Neuronal stem cell (in vitro differentiated cells): ENCODE data around the gene SLAIN2.

ENCODE experiments used
- DNase-seq: peaks from one replicate; pipeline ENCODE4 v3.0.0-alpha.2; 2013; ENCODE audit warnings: low spot score
- H2AFZ ChIP-seq: one replicate; pipeline ENCODE4 v1.6.1; 2013; ENCODE audit warnings: mild to moderate bottlenecking, low read length, inconsistent platforms
- H2AK5ac ChIP-seq: 2 replicates; pipeline ENCODE4 v1.6.1; 2013; ENCODE audit warnings: low read depth, mild to moderate bottlenecking, inconsistent platforms, low read length, moderate library complexity, mixed read lengths
- H2BK120ac ChIP-seq: 2 replicates; pipeline ENCODE4 v1.6.1; 2013; ENCODE audit warnings: low read depth, mild to moderate bottlenecking, inconsistent platforms, low read length, moderate library complexity, mixed read lengths
- H2BK12ac ChIP-seq: one replicate; pipeline ENCODE4 v1.6.1; 2013; ENCODE audit warnings: low read length, inconsistent platforms
- H2BK15ac ChIP-seq: 2 replicates; pipeline ENCODE4 v1.6.1; 2013; ENCODE audit warnings: mild to moderate bottlenecking, low read length, inconsistent platforms, mixed read lengths
- H2BK5ac ChIP-seq: one replicate; pipeline ENCODE4 v1.6.1; 2013; ENCODE audit warnings: inconsistent platforms, mild to moderate bottlenecking, low read length, moderate library complexity
- H3K14ac ChIP-seq: one replicate; pipeline ENCODE4 v1.6.1; 2013; ENCODE audit warnings: low read length, inconsistent platforms
- H3K18ac ChIP-seq: 2 replicates; pipeline ENCODE4 v1.6.1; 2013; ENCODE audit warnings: low read length, inconsistent platforms
- H3K23ac ChIP-seq: 2 replicates; pipeline ENCODE4 v1.6.1; 2013; ENCODE audit warnings: low read depth, mild to moderate bottlenecking, mixed read lengths, low read length, inconsistent platforms; ENCODE audit not compliant: poor library complexity
- H3K27ac ChIP-seq: replicated peaks from 3 replicates; pipeline ENCODE4 v1.5.1; 2013; ENCODE audit warnings: low read length, inconsistent platforms
- H3K27me3 ChIP-seq, 3 experiments: 2 replicates each; pipeline ENCODE4 v1.6.1; 2013; ENCODE audit warnings: low read length in 3 of 3, mild to moderate bottlenecking in 2 of 3, inconsistent platforms in 1 of 3, low read depth in 1 of 3, mixed read lengths in 1 of 3, moderate library complexity in 1 of 3; ENCODE audit not compliant: control insufficient read depth in 3 of 3, insufficient read depth in 3 of 3
- H3K36me3 ChIP-seq, 2 donors: replicated peaks in 1 of 2; 2 replicates each; pipeline ENCODE4 v1.6.1; 2013; ENCODE audit warnings: low read length in 2 of 2; ENCODE audit not compliant: control insufficient read depth in 2 of 2, insufficient read depth in 2 of 2
- H3K4ac ChIP-seq: 2 replicates; pipeline ENCODE4 v1.6.1; 2013; ENCODE audit warnings: inconsistent platforms, mild to moderate bottlenecking, low read length, moderate library complexity
- H3K4me1 ChIP-seq, 2 donors: 1 replicate in 1 of 2; 2 replicates in 1 of 2; pipeline ENCODE4 v1.6.1; 2013; ENCODE audit warnings: low read length in 2 of 2, low read depth in 1 of 2; ENCODE audit not compliant: control insufficient read depth in 2 of 2, insufficient read depth in 1 of 2
- H3K4me2 ChIP-seq: one replicate; pipeline ENCODE4 v1.6.1; 2013; ENCODE audit warnings: mild to moderate bottlenecking, low read length, inconsistent platforms; ENCODE audit not compliant: insufficient read depth, poor library complexity, severe bottlenecking
- H3K4me3 ChIP-seq, 2 donors: 2 replicates each; pipeline ENCODE4 v1.5.1; 2013; ENCODE audit warnings: low read length in 2 of 2, mild to moderate bottlenecking in 2 of 2, inconsistent platforms in 1 of 2, moderate library complexity in 1 of 2
- H3K79me1 ChIP-seq: one replicate; pipeline ENCODE4 v1.6.1; 2013; ENCODE audit warnings: low read depth, mild to moderate bottlenecking, inconsistent platforms, low read length, moderate library complexity
- H3K9ac ChIP-seq: one replicate; pipeline ENCODE4 v1.6.1; 2013; ENCODE audit warnings: mild to moderate bottlenecking, low read depth, low read length, inconsistent platforms; ENCODE audit not compliant: poor library complexity
- H3K9me3 ChIP-seq, 2 donors: replicated peaks in 1 of 2; 2 replicates each; pipeline versions ENCODE3 to v1.6.1; 2013; ENCODE audit warnings: low read length in 2 of 2, mild to moderate bottlenecking in 2 of 2, inconsistent platforms in 1 of 2, low read depth in 1 of 2, mixed read lengths in 1 of 2, moderate library complexity in 1 of 2; ENCODE audit not compliant: control insufficient read depth in 2 of 2, insufficient read depth in 1 of 2
- H4K8ac ChIP-seq: one replicate; pipeline ENCODE4 v1.6.1; 2013; ENCODE audit warnings: low read depth, mild to moderate bottlenecking, inconsistent platforms, low read length, moderate library complexity
- H4K91ac ChIP-seq: one replicate; pipeline ENCODE4 v1.6.1; 2013; ENCODE audit warnings: low read length, low read depth, mild to moderate bottlenecking, inconsistent platforms; ENCODE audit not compliant: poor library complexity
- WGBS, 2 donors: extraction: QIAGEN DNeasy Blood & Tissue Kit; methylation state at CpG; one replicate each; pipeline ENCODE4 v1.1.7; 2013; ENCODE audit warnings: missing lambda C conversion rate in 2 of 2, mixed read lengths in 1 of 2; ENCODE audit not compliant: insufficient read length in 2 of 2, insufficient replicate concordance in 1 of 2; ENCODE audit errors: extremely low coverage in 2 of 2; 5-methylcytosine and 5-hydroxymethylcytosine counted together

SLAIN2 gene

GRCh38 chr4:48367016-48367415 is 25.7 kb downstream of the SLAIN2 start:
- Histone ChIP-seq H3K27me3 (no peaks in the 10 kb centered on the region), H4K91ac (no peak overlapping the region), H3K79me1 (no peaks in the 10 kb centered on the region), H3K4ac (no peak overlapping the region), H2AFZ (no peak overlapping the region), H3K9ac (no peak overlapping the region), H3K4me2 (no peak overlapping the region), H3K9me3 (peaks cover 0 to 4% of the 10 kb centered on the region in 2 donors), H4K8ac (no peak overlapping the region), H3K36me3 (peaks cover 0 to 19% of the 10 kb centered on the region in 2 donors), H3K4me3 (no peak overlapping the region), H2AK5ac (no peak overlapping the region), H2BK5ac (no peak overlapping the region), H2BK15ac (no peak overlapping the region), H3K23ac (no peak overlapping the region), H2BK120ac (no peak overlapping the region), H2BK12ac (no peak overlapping the region), H3K27ac (no peak overlapping the region), H3K4me1 (no peaks in the 10 kb centered on the region), H3K14ac (no peak overlapping the region), H3K18ac (no peak overlapping the region)
- WGBS, 2 donors, result no CpG with 5 or more reads among the region's 2 CpGs
- DNase-seq, result no peak

DNA sequence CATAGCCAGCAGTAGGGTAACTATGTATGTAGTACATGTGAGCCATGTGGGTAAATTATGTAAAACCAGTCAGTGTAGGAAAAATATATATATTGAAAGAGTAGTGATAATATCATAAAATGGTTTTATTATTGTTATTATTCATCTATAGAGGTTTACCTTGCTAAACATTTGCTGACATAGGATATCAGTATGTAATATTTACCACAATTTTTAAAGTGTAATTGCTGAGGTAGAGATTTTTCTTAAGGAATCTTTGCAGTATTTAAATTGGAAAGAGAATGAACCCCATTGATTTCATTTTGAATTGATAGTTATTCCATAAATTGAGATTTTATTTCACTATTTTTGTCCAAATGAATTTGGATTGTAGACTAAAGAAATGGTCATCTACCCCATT is 27.1 kb downstream of the SLAIN2 start:
- Histone ChIP-seq H3K23ac (no peak overlapping the region), H3K4me1 (no peaks in the 10 kb centered on the region), H3K36me3 (peaks cover 0 to 24% of the 10 kb centered on the region in 2 donors), H2AFZ (no peak overlapping the region), H2AK5ac (no peak overlapping the region), H4K91ac (no peak overlapping the region), H3K9me3 (no peaks in the 10 kb centered on the region), H3K4me2 (no peak overlapping the region), H3K27ac (no peak overlapping the region), H2BK15ac (no peak overlapping the region), H3K79me1 (no peaks in the 10 kb centered on the region), H3K9ac (no peak overlapping the region), H3K4me3 (no peak overlapping the region), H2BK5ac (no peak overlapping the region), H2BK12ac (no peak overlapping the region), H4K8ac (no peak overlapping the region), H3K27me3 (no peaks in the 10 kb centered on the region), H3K14ac (no peak overlapping the region), H3K18ac (no peak overlapping the region), H3K4ac (no peak overlapping the region), H2BK120ac (no peak overlapping the region)
- DNase-seq, result no peak

DNA sequence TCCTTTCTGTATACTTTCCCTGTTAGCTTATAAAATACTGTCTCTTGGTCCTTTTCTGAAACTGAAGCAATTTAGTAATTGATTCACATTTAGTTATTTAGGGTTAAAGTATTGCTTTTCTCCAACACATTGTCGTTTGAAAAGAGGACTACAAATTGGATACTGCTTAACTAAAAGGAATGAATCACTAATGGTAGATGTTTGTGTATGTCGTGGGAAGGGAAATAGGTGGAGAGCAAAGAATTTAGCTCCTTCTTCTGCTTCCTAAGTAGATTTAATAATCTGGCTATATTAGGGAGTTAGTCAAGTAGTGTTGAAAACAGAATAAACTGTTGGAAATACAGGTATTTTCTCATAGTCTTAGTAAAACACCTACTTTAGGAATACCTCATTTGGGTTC is 27.9 kb downstream of the SLAIN2 start:
- Histone ChIP-seq H4K8ac (no peak overlapping the region), H2AK5ac (no peak overlapping the region), H3K4me2 (no peak overlapping the region), H2AFZ (no peak overlapping the region), H3K14ac (no peak overlapping the region), H2BK5ac (no peak overlapping the region), H3K27me3 (no peaks in the 10 kb centered on the region), H3K36me3 (peaks cover 0 to 30% of the 10 kb centered on the region in 2 donors), H2BK120ac (no peak overlapping the region), H3K4me3 (no peak overlapping the region), H3K9ac (no peak overlapping the region), H2BK15ac (no peak overlapping the region), H4K91ac (no peak overlapping the region), H3K27ac (no peak overlapping the region), H3K9me3 (no peaks in the 10 kb centered on the region), H2BK12ac (no peak overlapping the region), H3K4ac (no peak overlapping the region), H3K18ac (no peak overlapping the region), H3K79me1 (no peaks in the 10 kb centered on the region), H3K23ac (no peak overlapping the region), H3K4me1 (no peaks in the 10 kb centered on the region)
- no peak for DNase-seq
- no CpG with 5 or more reads among the region's 2 CpGs for WGBS, 2 donors

DNA sequence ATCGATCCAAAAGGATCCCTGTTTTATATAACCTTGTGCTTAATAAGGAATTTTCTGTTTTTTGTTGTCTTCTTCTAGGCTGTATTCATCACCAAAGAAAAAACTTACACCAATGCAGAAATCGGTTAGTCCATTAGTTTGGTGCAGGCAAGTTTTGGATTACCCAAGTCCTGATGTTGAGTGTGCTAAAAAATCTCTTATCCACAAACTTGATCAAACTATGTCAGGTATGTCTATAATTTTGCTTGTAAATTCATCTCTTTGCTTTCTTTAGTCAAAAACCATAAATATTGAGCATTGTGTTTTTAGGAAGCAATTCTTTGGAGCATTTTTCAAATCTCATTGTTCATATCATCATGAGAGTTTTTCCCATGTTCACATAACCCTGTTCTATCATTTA is 28.4 kb downstream of the SLAIN2 start:
- Histone ChIP-seq H2BK5ac (no peak overlapping the region), H3K27ac (no peak overlapping the region), H2BK15ac (no peak overlapping the region), H3K4me1 (no peaks in the 10 kb centered on the region), H3K4me3 (no peak overlapping the region), H2BK120ac (no peak overlapping the region), H3K4ac (no peak overlapping the region), H4K8ac (no peak overlapping the region), H4K91ac (no peak overlapping the region), H2AK5ac (no peak overlapping the region), H3K27me3 (no peaks in the 10 kb centered on the region), H3K36me3 (peaks cover 0 to 34% of the 10 kb centered on the region in 2 donors), H2BK12ac (no peak overlapping the region), H3K79me1 (no peaks in the 10 kb centered on the region), H3K9me3 (no peaks in the 10 kb centered on the region), H3K18ac (no peak overlapping the region), H2AFZ (no peak overlapping the region), H3K14ac (no peak overlapping the region), H3K23ac (no peak overlapping the region), H3K9ac (no peak overlapping the region), H3K4me2 (no peak overlapping the region)
- no peak for DNase-seq
- WGBS, 2 donors, result no CpG with 5 or more reads among the region's 2 CpGs
